Heart right ventricle (tissue), 16 donors: ENCODE results near the gene INTS15. TPM values are rescaled to one million over a fixed set of nuclear protein-coding genes. Genes with fewer than 3 reads are reported as not detected.

Source experiments
- ATAC-seq, 8 donors: fragments of 200-7000 bp; cut with Tn5 transposase; one replicate each; pipeline ENCODE4 v1.9.1; 2020; ENCODE audit warnings: mild to moderate bottlenecking in 8 of 8, moderate library complexity in 8 of 8, moderate number of reproducible peaks in 1 of 8
- DNase-seq, 2 donors: peaks; one replicate each; pipeline ENCODE4 v3.0.0-alpha.2; 2020
- H3K27ac ChIP-seq, 10 donors: fragments of 200-600 bp; sonication (generic) in 2 of 10; one replicate each; pipeline versions ENCODE4 v1.5.0 to v1.8.0; 2020 to 2022; ENCODE audit warnings: mild to moderate bottlenecking in 3 of 10
- H3K27me3 ChIP-seq, 7 donors: fragments of 200-600 bp; one replicate each; pipeline ENCODE4 v1.8.0; 2021 to 2022; ENCODE audit warnings: mild to moderate bottlenecking in 2 of 7
- H3K36me3 ChIP-seq, 9 donors: fragments of 200-600 bp; sonication (generic) in 1 of 9; one replicate each; pipeline versions ENCODE4 v1.5.0 to v1.8.0; 2020 to 2022; ENCODE audit warnings: mild to moderate bottlenecking in 2 of 9
- H3K4me1 ChIP-seq, 9 donors: fragments of 200-600 bp; sonication (generic) in 1 of 9; one replicate each; pipeline versions ENCODE4 v1.5.0 to v1.8.0; 2020 to 2022; ENCODE audit warnings: mild to moderate bottlenecking in 4 of 9
- H3K4me3 ChIP-seq, 10 donors: fragments of 200-600 bp; sonication (generic) in 2 of 10; one replicate each; pipeline versions ENCODE4 v1.5.0 to v1.8.0; 2020 to 2022; ENCODE audit warnings: mild to moderate bottlenecking in 7 of 10, moderate library complexity in 2 of 10
- H3K9me3 ChIP-seq, 11 donors: fragments of 200-600 bp in 10 of 11; sonication (generic) in 2 of 11; one replicate each; pipeline versions ENCODE4 v1.5.0 to v1.8.0; 2013 to 2022; ENCODE audit warnings: mild to moderate bottlenecking in 2 of 11, control low read depth in 1 of 11, moderate library complexity in 1 of 11
- CTCF ChIP-seq, 9 donors: fragments of 200-600 bp; sonication (generic) in 2 of 9; IDR thresholded peaks; one replicate each; pipeline versions ENCODE4 v1.5.0 to v1.8.0; 2021 to 2022; ENCODE audit warnings: antibody characterized with exemption in 9 of 9, mild to moderate bottlenecking in 5 of 9, moderate library complexity in 1 of 9
- WGBS, 2 donors: extraction: QIAGEN DNeasy Blood & Tissue Kit; methylation state at CpG; one replicate each; pipeline ENCODE4 v1.1.7; 2013; ENCODE audit warnings: inconsistent platforms in 1 of 2; 5-methylcytosine and 5-hydroxymethylcytosine counted together
- intact Hi-C, 10 donors: fragments of 100-400 bp; cut with DNase I; formaldehyde crosslinking; loops; one replicate each; pipeline versions ENCODE4 v1.11.1 to v1.14.2; 2022
- polyA plus RNA-seq, 2 donors: library from polyadenylated mRNA; stranded (reverse); fragments of 200-250 nt; gene quantifications; one replicate each; pipeline ENCODE4 v1.2.3, GENCODE V29; 2013
- total RNA-seq, 10 donors: library from RNA; stranded (reverse); fragmentation: NEBNext Ultra II Directional in 3 of 10; extraction: Animal tissue kit (Norgen Biotek cat#: 25700) in 3 of 10; gene quantifications; one replicate each; pipeline versions ENCODE4 v1.2.1 to v1.2.4, GENCODE V29; 2021 to 2023
- donor health status: Arrhythmogenic right ventricular cardiomyopathy.
- donor health status: ischemic (EF 13 %, LVEDD 7.1; RV severe dilation, severe dysfunction).
- donor health status: healthy with polysubstance abuse.
- donor health status: DM: no; HTN: yes; CAD: no.
- donor health status: DM: no; HTN: no; CAD: no.
- donor health status: ischemic (EF 25% LVEDD 6.9; RV normal size, moderate dysfunction).
- donor health status: ischemic (EF 25% LVEDD 5.7; RV mildly dilated, moderate dysfunction).
- donor health status: healthy.
- donor health status: DM: yes; HTN: yes; CAD: no.
- donor health status: Ischemic cardiomyopathy.
- donor health status: ischemic (EF 35%, LVEDD 5.7; RV mildly dilated, moderate dysfunction).
- donor health status: nonischemic (EF 11% LVEDD 7.7; RV severe dilation, severe dysfunction).
- donor health status: DM: yes; HTN: yes; CAD: no.
- donor health status: PGD.
- donor health status: ischemic (EF 29% LVEDD 5.4; RV normal size, mild dysfunction).
- donor health status: nonischemic (EF 23%, LVEDD 6.1; RV moderate dilation, normal function).

The INTS15 gene
- total and polyA plus RNA-seq, 12 donors = 9.8 to 22.0 (median 13.4) TPM

GRCh38 chr7:6604458-6604857, 14.6 kb downstream of the INTS15 start:
- DNase-seq (no peak), ATAC-seq (no peak)
- Histone ChIP-seq H3K36me3 (peaks cover 0 to 100% (median 30%) of the 10 kb centered on the region in 9 donors), H3K9me3 (no peaks in the 10 kb centered on the region), H3K4me1 (no peaks in the 10 kb centered on the region), H3K27ac (no peak overlapping the region), H3K4me3 (no peak overlapping the region), H3K27me3 (no peaks in the 10 kb centered on the region)
- intact Hi-C loops = no loop called here
- TF ChIP-seq CTCF (IDR thresholded peaks at IDR 0.05) = no peak
- 91 to 94% methylated on average over 10 of the region's 10 CpGs for WGBS, 2 donors

GRCh38 chr7:6606866-6607583, 17.2 kb downstream of the INTS15 start:
- H3K4me1 ChIP-seq = no peaks in the 10 kb centered on the region
- H3K36me3 ChIP-seq = peaks cover 0 to 76% (median 8%) of the 10 kb centered on the region in 9 donors
- H3K27me3 ChIP-seq = no peaks in the 10 kb centered on the region
- intact Hi-C loops = no loop called here
- no peak overlapping the region for H3K4me3 ChIP-seq
- ATAC-seq = peak in 3 of 8 donors; percentile 7 to 40 (median 14)
- 91 to 92% methylated on average over 36 of the region's 36 CpGs for WGBS, 2 donors
- no peak overlapping the region for H3K27ac ChIP-seq
- DNase-seq = no peak
- TF ChIP-seq CTCF (IDR thresholded peaks at IDR 0.05) = no peak
- H3K9me3 ChIP-seq = no peaks in the 10 kb centered on the region

- WGBS, 2 donors = 93 to 94% methylated on average over 38 of the region's 38 CpGs
- DNase-seq = no peak
- Histone ChIP-seq H3K4me3 (no peak overlapping the region), H3K27ac (no peak overlapping the region), H3K36me3 (peaks cover 0 to 70% (median 4%) of the 10 kb centered on the region in 9 donors), H3K27me3 (no peaks in the 10 kb centered on the region), H3K9me3 (no peaks in the 10 kb centered on the region), H3K4me1 (no peaks in the 10 kb centered on the region)
- ATAC-seq = peak in 3 of 8 donors; percentile 19 to 58 (median 19)
- TF ChIP-seq CTCF (IDR thresholded peaks at IDR 0.05) = no peak
- intact Hi-C loops = no loop called here
Measured at GRCh38 chr7:6607651-6608051, 17.8 kb downstream of the INTS15 start.

GRCh38 chr7:6608081-6608480, 18.3 kb downstream of the INTS15 start:
- WGBS, 2 donors = 90 to 93% methylated on average over 27 of the region's 27 CpGs

More at GRCh38 chr7:6608081-6608480, 18.3 kb downstream of the INTS15 start:
- Histone ChIP-seq H3K4me1 (no peaks in the 10 kb centered on the region), H3K4me3 (no peak overlapping the region), H3K9me3 (no peaks in the 10 kb centered on the region), H3K27me3 (no peaks in the 10 kb centered on the region), H3K27ac (no peak overlapping the region), H3K36me3 (peaks cover 0 to 65% (median 4%) of the 10 kb centered on the region in 9 donors)
- ATAC-seq (peak in 1 of 8 donors; percentile 31), DNase-seq (no peak)
- intact Hi-C loops = no loop called here
- no peak for TF ChIP-seq CTCF (IDR thresholded peaks at IDR 0.05)
